HEK293T (cell line): ENCODE results near the gene TMA7.

Experiments used
- BHLHE40 ChIP-seq: fragments of 450-650 bp; IDR thresholded peaks from 2 replicates; pipeline ENCODE4 v1.6.1; 2016; ENCODE audit warnings: mild to moderate bottlenecking, moderate library complexity, borderline replicate concordance
- CTBP1 ChIP-seq: fragments of 450-650 bp; IDR thresholded peaks from 2 replicates; pipeline ENCODE4 v1.6.1; 2016; ENCODE audit warnings: borderline replicate concordance
- ELF4 ChIP-seq: fragments of 450-650 bp; IDR thresholded peaks from 2 replicates; pipeline ENCODE4 v1.6.1; 2017; ENCODE audit warnings: antibody characterized with exemption
- FOXA1 ChIP-seq: fragments of 450-650 bp; IDR thresholded peaks from 2 replicates; pipeline ENCODE4 v1.6.1; 2016; ENCODE audit warnings: mild to moderate bottlenecking
- FOXK2 ChIP-seq: fragments of 450-650 bp; IDR thresholded peaks from 2 replicates; pipeline ENCODE4 v1.6.1; 2016; ENCODE audit warnings: mild to moderate bottlenecking
- FOXM1 ChIP-seq: fragments of 450-650 bp; IDR thresholded peaks from 2 replicates; pipeline ENCODE4 v1.6.1; 2017; ENCODE audit warnings: mild to moderate bottlenecking, borderline replicate concordance
- L3MBTL2 ChIP-seq: fragments of 450-650 bp; conservative IDR thresholded peaks from 2 replicates; pipeline ENCODE4 v1.6.1; 2016; ENCODE audit warnings: mild to moderate bottlenecking
- LEF1 ChIP-seq: fragments of 450-650 bp; IDR thresholded peaks from 2 replicates; pipeline ENCODE4 v1.6.1; 2017; ENCODE audit warnings: mild to moderate bottlenecking, borderline replicate concordance
- NFRKB ChIP-seq: fragments of 450-650 bp; IDR thresholded peaks from 2 replicates; pipeline ENCODE4 v1.6.1; 2016; ENCODE audit warnings: mild to moderate bottlenecking, moderate library complexity
- PKNOX1 ChIP-seq: fragments of 450-650 bp; IDR thresholded peaks from 2 replicates; pipeline ENCODE4 v1.6.1; 2016
- SP1 ChIP-seq: fragments of 450-650 bp; IDR thresholded peaks from 2 replicates; pipeline ENCODE4 v1.6.1; 2017
- SUZ12 ChIP-seq: fragments of 450-650 bp; IDR thresholded peaks from 2 replicates; pipeline ENCODE4 v1.6.1; 2016; ENCODE audit warnings: mild to moderate bottlenecking
- TARDBP ChIP-seq: fragments of 450-650 bp; IDR thresholded peaks from 2 replicates; pipeline ENCODE4 v1.6.1; 2016
- ZNF384 ChIP-seq: fragments of 450-650 bp; IDR thresholded peaks from 2 replicates; pipeline ENCODE4 v1.6.1; 2016

DNA sequence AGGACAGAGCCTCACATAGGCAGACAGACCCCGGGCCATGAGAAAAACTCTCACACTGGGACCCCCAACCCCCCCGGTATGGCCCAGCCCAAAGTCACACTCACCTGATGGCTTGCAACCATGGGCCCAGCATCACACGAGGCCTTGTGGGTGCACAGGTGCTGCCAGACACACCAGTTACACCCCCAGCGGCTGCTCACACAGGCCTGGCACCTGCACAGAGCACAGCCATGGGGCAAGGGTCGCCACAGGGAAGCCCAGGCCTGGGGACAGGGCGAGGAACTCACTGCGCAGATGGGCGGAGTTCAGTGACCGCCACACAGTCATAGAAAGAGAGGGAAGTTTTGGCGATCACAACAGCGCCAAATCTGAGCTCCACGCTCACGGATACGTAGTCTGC, 19.5 kb upstream of the TMA7 start:
- TF ChIP-seq FOXM1 (no peak), FOXK2 (no peak), ZNF384 (no peak), FOXA1 (no peak), SP1 (no peak), BHLHE40 (no peak), PKNOX1 (no peak), CTBP1 (no peak), L3MBTL2 (no peak), TARDBP (no peak), LEF1 (no peak), SUZ12 (no peak), ELF4 (no peak), NFRKB (no peak)
